K562 (cell line): ENCODE data around the gene GSTO2. TPM values are rescaled to one million over a fixed set of nuclear protein-coding genes. Genes with fewer than 3 reads are reported as not detected.

Source experiments
- ATAC-seq: fragments of 200-7000 bp; cut with Tn5 transposase; 3 replicates; pipeline ENCODE4 v1.9.1; 2020; ENCODE audit warnings: moderate library complexity
- BruUV-seq: library from RNA; stranded (reverse); fragments of 400-500 nt; replicated peaks from 2 replicates; lab custom pipeline; 2021; lab: Mats Ljungman, UMichigan
- CTCF ChIA-PET: fragments of 300-600 bp; formaldehyde crosslinking; extraction: SDS; loops from one replicate; lab custom pipeline; 2021; ENCODE audit warnings: low intra/inter-chr PET ratio; lab: Yijun Ruan, JAX
- POLR2A ChIA-PET: fragments of 300-600, 350-650 bp; sonication (Branson Sonifier 250); formaldehyde crosslinking; extraction: SDS; loops from one replicate; lab custom pipeline; 2021; ENCODE audit warnings: antibody characterized with exemption, inconsistent platforms; lab: Yijun Ruan, JAX
- DNase-seq, 4 experiments: peaks; one replicate each; pipeline versions ENCODE4 v3.0.0 to v3.0.0-alpha.2; 2011 to 2018; ENCODE audit warnings: low spot score in 3 of 4, mixed read lengths in 3 of 4; ENCODE audit errors: extremely low read depth in 1 of 4
- FAIRE-seq: peaks from 2 replicates; lab custom pipeline; 2011; peaks lifted over from hg19 to GRCh38; lab: Jason Lieb, UNC
- H2AFZ ChIP-seq: 2 replicates; pipeline ENCODE4 v1.6.0; 2011; ENCODE audit warnings: low read depth, low read length, control low read depth, inconsistent platforms
- H3K27ac ChIP-seq: fragments of 200-600 bp; 3 replicates; pipeline ENCODE4 v1.8.0; 2011; ENCODE audit warnings: low read depth, mild to moderate bottlenecking, control low read depth, inconsistent platforms, low read length, moderate library complexity, mixed read lengths; ENCODE audit errors: extremely low read depth
- H3K27me3 ChIP-seq, 2 experiments: fragments of 300-600 bp in 1 of 2; 2 replicates in 1 of 2; 3 replicates in 1 of 2; pipeline versions ENCODE4 v1.6.0 to v1.8.0; 2011; ENCODE audit warnings: inconsistent platforms in 2 of 2, low read length in 2 of 2, mild to moderate bottlenecking in 1 of 2, mixed read lengths in 1 of 2, moderate library complexity in 1 of 2; ENCODE audit not compliant: control insufficient read depth in 2 of 2, insufficient read depth in 2 of 2
- H3K36me3 ChIP-seq: fragments of 300-600 bp; 3 replicates; pipeline ENCODE4 v1.8.0; 2011; ENCODE audit warnings: mild to moderate bottlenecking, low read length, inconsistent platforms; ENCODE audit not compliant: control insufficient read depth, insufficient read depth
- H3K4me1 ChIP-seq, 2 experiments: fragments of 200-600 bp in 1 of 2; replicated peaks in 1 of 2; 2 replicates in 1 of 2; 3 replicates in 1 of 2; pipeline versions ENCODE4 v1.5.1 to v1.8.0; 2011; ENCODE audit warnings: inconsistent platforms in 2 of 2, low read length in 2 of 2, mild to moderate bottlenecking in 1 of 2, mixed read lengths in 1 of 2, moderate library complexity in 1 of 2; ENCODE audit not compliant: control insufficient read depth in 2 of 2, insufficient read depth in 2 of 2
- H3K4me2 ChIP-seq: 2 replicates; pipeline ENCODE4 v1.6.1; 2011; ENCODE audit warnings: low read length, control low read depth, inconsistent platforms, mixed read lengths; ENCODE audit not compliant: insufficient read depth
- H3K4me3 ChIP-seq: fragments of 200-600 bp; sonication (generic), shearing (Covaris generic); 2 replicates; pipeline ENCODE4 v1.5.1; 2016; ENCODE audit warnings: control low read depth, inconsistent platforms
- H3K79me2 ChIP-seq: fragments of 200-600 bp; 3 replicates; pipeline ENCODE4 v1.8.0; 2011; ENCODE audit warnings: low read length, inconsistent platforms; ENCODE audit not compliant: control insufficient read depth, insufficient read depth
- H3K9ac ChIP-seq, 2 experiments: 2 replicates each; pipeline versions ENCODE4 v1.6.0 to v1.6.1; 2011; ENCODE audit warnings: low read depth in 2 of 2, low read length in 2 of 2, control low read depth in 1 of 2, inconsistent platforms in 1 of 2, mild to moderate bottlenecking in 1 of 2, mixed read lengths in 1 of 2; ENCODE audit not compliant: insufficient read depth in 1 of 2
- H3K9me1 ChIP-seq: one replicate; pipeline ENCODE4 v1.6.0; 2011; ENCODE audit warnings: inconsistent platforms, mild to moderate bottlenecking, low read length, moderate library complexity; ENCODE audit not compliant: control insufficient read depth, insufficient read depth
- H3K9me3 ChIP-seq: replicated peaks from 2 replicates; pipeline ENCODE4 v1.5.1; 2011; ENCODE audit warnings: low read depth, low read length, inconsistent platforms; ENCODE audit not compliant: control insufficient read depth, insufficient read depth
- H4K20me1 ChIP-seq: replicated peaks from 2 replicates; pipeline ENCODE4 v1.6.1; 2011; ENCODE audit warnings: low read length, inconsistent platforms, mixed read lengths; ENCODE audit not compliant: control insufficient read depth, insufficient read depth
- CBFB ChIP-seq: sonication (generic); formaldehyde crosslinking; IDR thresholded peaks from 2 replicates; pipeline ENCODE4 v1.4.0; 2020; ENCODE audit warnings: mild to moderate bottlenecking, missing genetic modification reagents
- MCM3 ChIP-seq: fragments of 450-650 bp; IDR thresholded peaks from 2 replicates; pipeline ENCODE4 v1.6.1; 2016
- NBN ChIP-seq: fragments of 450-650 bp; IDR thresholded peaks from 2 replicates; pipeline ENCODE4 v1.6.1; 2016; ENCODE audit warnings: low read depth, mild to moderate bottlenecking
- PCBP1 ChIP-seq: fragments of 200-400 bp; formaldehyde crosslinking; IDR thresholded peaks from 2 replicates; pipeline ENCODE4 v1.6.1; 2018; ENCODE audit warnings: mild to moderate bottlenecking, low read depth, low read length; ENCODE audit not compliant: poor library complexity, severe bottlenecking
- PHB2 ChIP-seq: fragments of 450-650 bp; IDR thresholded peaks from 2 replicates; pipeline ENCODE4 v1.6.1; 2017; ENCODE audit warnings: low read depth
- POLR2A ChIP-seq: fragments of 450-650 bp; conservative IDR thresholded peaks from 2 replicates; pipeline ENCODE4 v1.6.1; 2016
- TCFL5 ChIP-seq: fragments of 250-450 bp; sonication (Bioruptor Pico); conservative IDR thresholded peaks from 2 replicates; pipeline ENCODE4 v1.6.1; 2021; ENCODE audit warnings: mild to moderate bottlenecking, moderate library complexity, matching md5 sums
- ZNF274 ChIP-seq: IDR thresholded peaks from 2 replicates; pipeline ENCODE4 v1.6.1; 2011; ENCODE audit warnings: low read depth, mild to moderate bottlenecking, low read length, moderate library complexity, borderline replicate concordance
- ZNF282 ChIP-seq: sonication (generic); formaldehyde crosslinking; IDR thresholded peaks from 2 replicates; pipeline ENCODE4 v1.8.1; 2023; ENCODE audit warnings: missing genetic modification reagents
- ZNF695 ChIP-seq: fragments of 450-650 bp; formaldehyde crosslinking; IDR thresholded peaks from 2 replicates; pipeline ENCODE4 v1.4.0; 2020; ENCODE audit warnings: mild to moderate bottlenecking, moderate library complexity
- whole genome bisulfite sequencing: fragments of 100-300 bp; shearing (Covaris generic); methylation state at CpG from one replicate; pipeline ENCODE4 v1.1.6; 2016; ENCODE audit warnings: low coverage, mixed read lengths; ENCODE audit not compliant: insufficient coverage; ENCODE audit errors: missing lambda C conversion rate; 5-methylcytosine and 5-hydroxymethylcytosine counted together
- in situ Hi-C: fragments of 300-500 bp; cut with MboI; formaldehyde crosslinking; loops from 4 replicates; pipeline ENCODE4 v1.15.0; 2018; ENCODE audit warnings: inconsistent platforms, mixed read lengths
- intact Hi-C: fragments of 100-400 bp; cut with micrococcal nuclease; formaldehyde crosslinking; loops from 2 replicates; pipeline ENCODE4 v1.14.2; 2022
- polyA plus RNA-seq, 8 experiments: library from polyadenylated mRNA; depleted of rRNA in 4 of 8; stranded (reverse) in 5 of 8; unstranded in 3 of 8; fragments of >200 nt; fragmentation: Nextera tagmentation in 2 of 8; fragmentation: Illumina TruSeq in 1 of 8; extraction: Ambion mirVana in 2 of 8; extraction: Trizol in 1 of 8; gene quantifications; 2 replicates each; pipeline versions ENCODE4 v1.2.1 to v1.2.3, GENCODE V29; 2011 to 2014; ENCODE audit warnings: inconsistent platforms in 1 of 8, missing spikeins in 1 of 8
- total RNA-seq, 7 experiments: library from RNA; depleted of rRNA in 6 of 7; stranded (reverse); fragments of >200 nt in 6 of 7; fragmentation: Illumina TruSeq in 2 of 7; extraction: Trizol in 2 of 7; gene quantifications; 2 replicates each; pipeline versions ENCODE4 v1.2.1 to v1.2.3, GENCODE V29; 2011 to 2021; ENCODE audit warnings: low replicate concordance in 1 of 7
- TF ChIP-seq, protein P1 (sequence below): fragments of 450-650 bp; formaldehyde crosslinking; IDR thresholded peaks from 2 replicates; pipeline ENCODE4 v1.4.0; 2020; ENCODE audit warnings: mild to moderate bottlenecking, moderate library complexity
- TF ChIP-seq, protein P2 (sequence below): sonication (generic); formaldehyde crosslinking; IDR thresholded peaks from 2 replicates; pipeline ENCODE4 v1.8.0; 2022; ENCODE audit warnings: mild to moderate bottlenecking, missing genetic modification reagents

GSTO2 gene
- total and polyA plus RNA-seq, 9 of the 15 experiments (the other 6 are each of a cell fraction or from before 2014, with no cell fraction given): 0.18 to 1.8 (median 0.90) TPM

DNA sequence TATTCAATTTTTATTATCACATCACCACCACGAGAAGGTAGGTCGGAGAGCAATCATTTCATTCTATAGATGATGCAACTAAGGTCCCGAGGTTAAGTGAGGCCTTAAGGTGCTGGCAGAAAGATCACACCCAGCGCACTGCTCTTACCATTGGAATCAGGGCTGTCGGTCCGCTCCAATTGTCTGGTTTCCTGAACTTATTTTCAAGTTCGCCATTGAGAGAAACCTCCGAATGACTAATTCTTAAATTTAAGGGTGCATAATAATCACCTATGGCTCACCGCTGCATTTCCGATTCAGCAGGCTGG, 625 bp upstream of the GSTO2 start:
- H2AFZ ChIP-seq: no peak overlapping the region
- POLR2A ChIA-PET: no interaction called here

DNA sequence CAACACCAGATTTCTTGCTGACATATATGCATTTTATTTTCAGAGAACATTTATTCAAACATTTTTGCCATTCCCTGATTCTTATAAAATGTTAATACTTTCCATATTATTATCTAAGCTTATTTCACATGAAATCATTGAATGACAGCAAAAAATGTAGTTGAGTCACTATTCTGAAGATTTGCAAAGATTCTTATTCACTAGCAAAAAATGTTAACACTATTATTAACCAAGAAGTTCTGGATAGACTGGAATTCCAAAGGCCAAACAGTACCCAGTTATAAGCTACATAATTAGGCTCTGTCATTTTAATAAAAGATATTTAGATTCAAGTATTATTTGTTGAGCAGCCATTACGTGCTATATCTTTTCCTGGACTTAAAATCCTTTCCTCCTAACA, 4.3 kb downstream of the GSTO2 start:
- no peaks in the 10 kb centered on the region; the same call in 1 of the 2 replicates for H3K9me3 ChIP-seq
- ChIA-PET CTCF (no interaction called here), POLR2A (no interaction called here)
- peaks cover 11% of the 10 kb centered on the region; the same call in 2 of the 3 replicates for H3K36me3 ChIP-seq
- no peak for TF ChIP-seq TCFL5 (CRISPR knock-in tag)
- TF ChIP-seq ZNF282 (CRISPR knock-in tag): no peak
- TF ChIP-seq, protein P1, sequence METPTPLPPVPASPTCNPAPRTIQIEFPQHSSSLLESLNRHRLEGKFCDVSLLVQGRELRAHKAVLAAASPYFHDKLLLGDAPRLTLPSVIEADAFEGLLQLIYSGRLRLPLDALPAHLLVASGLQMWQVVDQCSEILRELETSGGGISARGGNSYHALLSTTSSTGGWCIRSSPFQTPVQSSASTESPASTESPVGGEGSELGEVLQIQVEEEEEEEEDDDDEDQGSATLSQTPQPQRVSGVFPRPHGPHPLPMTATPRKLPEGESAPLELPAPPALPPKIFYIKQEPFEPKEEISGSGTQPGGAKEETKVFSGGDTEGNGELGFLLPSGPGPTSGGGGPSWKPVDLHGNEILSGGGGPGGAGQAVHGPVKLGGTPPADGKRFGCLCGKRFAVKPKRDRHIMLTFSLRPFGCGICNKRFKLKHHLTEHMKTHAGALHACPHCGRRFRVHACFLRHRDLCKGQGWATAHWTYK (CRISPR knock-in tag): no peak
- TF ChIP-seq CBFB (CRISPR knock-in tag): no peak
- TF ChIP-seq NBN: no peak
- TF ChIP-seq ZNF274: no peak
- TF ChIP-seq PHB2: no peak
- TF ChIP-seq ZNF695 (CRISPR knock-in tag): no peak
- TF ChIP-seq, protein P2, sequence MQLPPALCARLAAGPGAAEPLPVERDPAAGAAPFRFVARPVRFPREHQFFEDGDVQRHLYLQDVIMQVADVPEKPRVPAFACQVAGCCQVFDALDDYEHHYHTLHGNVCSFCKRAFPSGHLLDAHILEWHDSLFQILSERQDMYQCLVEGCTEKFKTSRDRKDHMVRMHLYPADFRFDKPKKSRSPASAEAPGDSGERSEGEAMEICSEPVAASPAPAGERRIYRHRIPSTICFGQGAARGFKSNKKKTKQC: no peak
- H2AFZ ChIP-seq: no peak overlapping the region
- intact Hi-C loops (no loop called here), in situ Hi-C loops (no loop called here)
- no peak overlapping the region for H3K4me3 ChIP-seq
- no peak for DNase-seq
- BruUV-seq: no TSS peak
- H3K9me1 ChIP-seq: no peaks in the 10 kb centered on the region
- no peak overlapping the region for H3K4me2 ChIP-seq
- 60% methylated on average over 1 of the region's 1 CpG for WGBS
- no peaks in the 10 kb centered on the region for H3K27me3 ChIP-seq
- no peak for ATAC-seq
- peaks cover 7 to 8% of the 10 kb centered on the region in 2 experiments for H3K4me1 ChIP-seq
- no peak for FAIRE-seq
- no peaks in the 10 kb centered on the region for H3K79me2 ChIP-seq
- no peaks in the 10 kb centered on the region for H4K20me1 ChIP-seq
- no peak overlapping the region for H3K27ac ChIP-seq
- no peak overlapping the region for H3K9ac ChIP-seq

More for the DNA sequence above, 625 bp upstream of the GSTO2 start:
- Histone ChIP-seq H3K4me1 (no peaks in the 10 kb centered on the region; a peak in 1 of 5 replicates), H3K9me3 (no peaks in the 10 kb centered on the region; the same call in 1 of the 2 replicates), H3K4me2 (no peak overlapping the region), H3K27me3 (no peaks in the 10 kb centered on the region), H4K20me1 (no peaks in the 10 kb centered on the region), H3K27ac (no peak overlapping the region), H3K9ac (no peak overlapping the region), H3K79me2 (peaks cover 5% of the 10 kb centered on the region; the same call in 2 of the 3 replicates), H3K9me1 (no peaks in the 10 kb centered on the region), H3K36me3 (peaks cover 61% of the 10 kb centered on the region), H3K4me3 (no peak overlapping the region)
- intact Hi-C loops (no loop called here), in situ Hi-C loops (no loop called here)
- FAIRE-seq (no peak), DNase-seq (no peak), ATAC-seq (no peak)
- CTCF ChIA-PET: no interaction called here
- no TSS peak for BruUV-seq
- TF ChIP-seq PCBP1 (no peak), POLR2A (0 out of 2 replicates have a peak, but pooled peaks have one; percentile 39), MCM3 (no peak)
- WGBS: 98% methylated on average over 9 of the region's 10 CpGs
